OCI-LY1 (cell line): ENCODE measurements around the gene PRKG1.

Experiments
- H2AFZ ChIP-seq: fragments of 200-600 bp; sonication (generic), shearing (Covaris generic); 2 replicates; pipeline ENCODE4 v1.6.0; 2014; ENCODE audit warnings: antibody characterized with exemption, mild to moderate bottlenecking, low read length
- H3F3A ChIP-seq: fragments of 200-600 bp; sonication (generic), shearing (Covaris generic); 2 replicates; pipeline ENCODE4 v1.6.0; 2014; ENCODE audit warnings: mild to moderate bottlenecking, antibody characterized with exemption, low read length, moderate library complexity; ENCODE audit not compliant: insufficient read depth
- H3K27ac ChIP-seq: fragments of 200-600 bp; sonication (generic); 2 replicates; pipeline ENCODE4 v1.5.1; 2014; ENCODE audit warnings: low read length, mixed run types, mild to moderate bottlenecking, low read depth; ENCODE audit not compliant: poor library complexity, severe bottlenecking
- H3K27me3 ChIP-seq: fragments of 200-600 bp; sonication (generic); 2 replicates; pipeline ENCODE4 v1.6.0; 2014; ENCODE audit warnings: antibody characterized with exemption, mild to moderate bottlenecking, low read length, moderate library complexity; ENCODE audit not compliant: insufficient read depth
- H3K36me3 ChIP-seq: fragments of 200-600 bp; sonication (generic); 2 replicates; pipeline ENCODE4 v1.6.1; 2014; ENCODE audit warnings: mild to moderate bottlenecking, antibody characterized with exemption, low read length, moderate library complexity, mixed read lengths; ENCODE audit not compliant: insufficient read depth
- H3K4me1 ChIP-seq: fragments of 200-600 bp; sonication (generic); 2 replicates; pipeline ENCODE4 v1.5.1; 2014; ENCODE audit warnings: mild to moderate bottlenecking, low read length, moderate library complexity; ENCODE audit not compliant: insufficient read depth, severe bottlenecking
- H3K4me2 ChIP-seq: fragments of 200-600 bp; sonication (generic), shearing (Covaris generic); 2 replicates; pipeline ENCODE4 v1.6.1; 2014; ENCODE audit warnings: low read length
- H3K4me3 ChIP-seq: fragments of 200-600 bp; sonication (generic); 2 replicates; pipeline ENCODE4 v1.5.1; 2014; ENCODE audit warnings: low read length, low read depth, mild to moderate bottlenecking, mixed read lengths; ENCODE audit not compliant: poor library complexity, severe bottlenecking
- H3K79me2 ChIP-seq: fragments of 200-600 bp; shearing (Covaris generic); 2 replicates; pipeline ENCODE4 v1.6.1; 2016; ENCODE audit warnings: mixed run types, low read length, mixed read lengths; ENCODE audit not compliant: insufficient read depth
- H3K9ac ChIP-seq: fragments of 200-600 bp; sonication (generic), shearing (Covaris generic); 2 replicates; pipeline ENCODE4 v1.6.1; 2014; ENCODE audit warnings: mild to moderate bottlenecking, low read length, mixed read lengths
- H3K9me2 ChIP-seq: fragments of 200-600 bp; sonication (generic), shearing (Covaris generic); 2 replicates; pipeline ENCODE4 v1.6.1; 2014; ENCODE audit warnings: low read depth, mild to moderate bottlenecking, low read length, mixed read lengths
- H3K9me3 ChIP-seq: fragments of 200-600 bp; shearing (Covaris generic); 2 replicates; pipeline ENCODE4 v1.6.1; 2014; ENCODE audit warnings: low read length, mixed read lengths
- H4K20me1 ChIP-seq: fragments of 200-600 bp; sonication (generic), shearing (Covaris generic); 2 replicates; pipeline ENCODE4 v1.6.0; 2016; ENCODE audit warnings: mild to moderate bottlenecking, low read length; ENCODE audit not compliant: insufficient read depth
- CTCF ChIP-seq: fragments of 200-600 bp; sonication (generic), shearing (Covaris generic); IDR thresholded peaks from 2 replicates; pipeline ENCODE4 v1.5.1; 2017; ENCODE audit warnings: mild to moderate bottlenecking, antibody characterized with exemption, low read length, moderate library complexity, mixed read lengths
- EZH2 ChIP-seq: fragments of 200-600 bp; sonication (generic), shearing (Covaris generic); IDR thresholded peaks from 2 replicates; pipeline ENCODE4 v1.8.0; 2017; ENCODE audit warnings: borderline replicate concordance, mixed run types, mild to moderate bottlenecking, antibody characterized with exemption, low read length, moderate library complexity, mixed read lengths

PRKG1 gene

GRCh38 chr10:51667678-51668335 is 593.5 kb downstream of the PRKG1 start:
- Histone ChIP-seq H3K9me2 (no peaks in the 10 kb centered on the region), H3K79me2 (no peaks in the 10 kb centered on the region), H3K27ac (no peak overlapping the region), H3K27me3 (no peaks in the 10 kb centered on the region), H3K4me3 (no peak overlapping the region), H3K9ac (no peak overlapping the region), H2AFZ (no peak overlapping the region), H3K36me3 (no peaks in the 10 kb centered on the region), H4K20me1 (no peaks in the 10 kb centered on the region), H3K4me2 (no peak overlapping the region), H3F3A (no peaks in the 10 kb centered on the region; the same call in 1 of the 2 replicates), H3K4me1 (no peaks in the 10 kb centered on the region), H3K9me3 (no peaks in the 10 kb centered on the region)
- TF ChIP-seq CTCF (no peak), EZH2 (no peak)

- H3K27me3 ChIP-seq = no peaks in the 10 kb centered on the region
- no peaks in the 10 kb centered on the region for H3K9me3 ChIP-seq
- H3K9ac ChIP-seq = no peak overlapping the region
- no peaks in the 10 kb centered on the region for H3K36me3 ChIP-seq
- H4K20me1 ChIP-seq = no peaks in the 10 kb centered on the region
- TF ChIP-seq CTCF (no peak), EZH2 (no peak)
- no peaks in the 10 kb centered on the region; the same call in 1 of the 2 replicates for H3F3A ChIP-seq
- H3K79me2 ChIP-seq = no peaks in the 10 kb centered on the region
- no peak overlapping the region for H2AFZ ChIP-seq
- no peak overlapping the region for H3K4me3 ChIP-seq
- H3K4me2 ChIP-seq = no peak overlapping the region
- no peaks in the 10 kb centered on the region for H3K9me2 ChIP-seq
- no peaks in the 10 kb centered on the region for H3K4me1 ChIP-seq
- no peak overlapping the region for H3K27ac ChIP-seq
Measured at GRCh38 chr10:51668336-51668689, 594.0 kb downstream of the PRKG1 start.

GRCh38 chr10:51669041-51669440 is 594.8 kb downstream of the PRKG1 start:
- no peaks in the 10 kb centered on the region for H3K27me3 ChIP-seq
- H3K79me2 ChIP-seq = no peaks in the 10 kb centered on the region

More at GRCh38 chr10:51669041-51669440, 594.8 kb downstream of the PRKG1 start:
- Histone ChIP-seq H3K36me3 (no peaks in the 10 kb centered on the region), H3K27ac (no peak overlapping the region), H3K9ac (no peak overlapping the region), H2AFZ (no peak overlapping the region), H3K4me2 (no peak overlapping the region), H3K9me3 (no peaks in the 10 kb centered on the region), H4K20me1 (no peaks in the 10 kb centered on the region), H3K9me2 (no peaks in the 10 kb centered on the region), H3K4me3 (no peak overlapping the region), H3K4me1 (no peaks in the 10 kb centered on the region), H3F3A (no peaks in the 10 kb centered on the region; the same call in 1 of the 2 replicates)
- TF ChIP-seq EZH2 (no peak), CTCF (no peak)
